ENCODE results near the gene AFF1.

- TF ChIP-seq MAFK (IDR thresholded peaks at IDR 0.05; ENCODE audit: low read depth, low read length) = no peak
- TF ChIP-seq USF2 (IDR thresholded peaks at IDR 0.05; ENCODE audit: low read depth, low read length) = no peak
- no peak for TF ChIP-seq SMC3 (IDR thresholded peaks at IDR 0.05; ENCODE audit: low read depth, low read length)
- TF ChIP-seq POLR2A (IDR thresholded peaks at IDR 0.05; ENCODE audit: low read depth, low read length) = no peak
- TF ChIP-seq, protein P1, sequence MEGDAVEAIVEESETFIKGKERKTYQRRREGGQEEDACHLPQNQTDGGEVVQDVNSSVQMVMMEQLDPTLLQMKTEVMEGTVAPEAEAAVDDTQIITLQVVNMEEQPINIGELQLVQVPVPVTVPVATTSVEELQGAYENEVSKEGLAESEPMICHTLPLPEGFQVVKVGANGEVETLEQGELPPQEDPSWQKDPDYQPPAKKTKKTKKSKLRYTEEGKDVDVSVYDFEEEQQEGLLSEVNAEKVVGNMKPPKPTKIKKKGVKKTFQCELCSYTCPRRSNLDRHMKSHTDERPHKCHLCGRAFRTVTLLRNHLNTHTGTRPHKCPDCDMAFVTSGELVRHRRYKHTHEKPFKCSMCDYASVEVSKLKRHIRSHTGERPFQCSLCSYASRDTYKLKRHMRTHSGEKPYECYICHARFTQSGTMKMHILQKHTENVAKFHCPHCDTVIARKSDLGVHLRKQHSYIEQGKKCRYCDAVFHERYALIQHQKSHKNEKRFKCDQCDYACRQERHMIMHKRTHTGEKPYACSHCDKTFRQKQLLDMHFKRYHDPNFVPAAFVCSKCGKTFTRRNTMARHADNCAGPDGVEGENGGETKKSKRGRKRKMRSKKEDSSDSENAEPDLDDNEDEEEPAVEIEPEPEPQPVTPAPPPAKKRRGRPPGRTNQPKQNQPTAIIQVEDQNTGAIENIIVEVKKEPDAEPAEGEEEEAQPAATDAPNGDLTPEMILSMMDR (conservative IDR thresholded peaks at IDR 0.05; ENCODE audit: low read depth, low read length) = no peak
Observed at GRCh38 chr4:87088186-87088585, 153.4 kb downstream of the AFF1 start.

Data from IMR-90 (cell line).